A172 (cell line): ENCODE measurements around the gene COX19. TPM values are rescaled to one million over a fixed set of nuclear protein-coding genes. Genes with fewer than 3 reads are reported as not detected.
A peak's percentile ranks its signal among the peaks of the same experiment; 100 is the strongest.

Source experiments
- DNase-seq: peaks from one replicate; pipeline ENCODE4 v3.0.0-alpha.2; 2015; ENCODE audit warnings: low spot score
- total RNA-seq: library from RNA; depleted of rRNA; stranded (reverse); fragments of >200 nt; shearing (Covaris generic); gene quantifications from 2 replicates; pipeline ENCODE4 v1.2.3, GENCODE V29; 2014

Gene COX19
- total RNA-seq, 1 experiment from 2014 or later = 8.8 TPM

GRCh38 chr7:979151-979550 is 3.8 kb upstream of the COX19 start:
- no peak for DNase-seq

GRCh38 chr7:978416-979091 is 3.2 kb upstream of the COX19 start:
- DNase-seq = no peak

- no peak for DNase-seq
These were observed 2.6 kb upstream of the COX19 start for GRCh38 chr7:978049-978346.

- no peak for DNase-seq
These were observed 2.1 kb upstream of the COX19 start for GRCh38 chr7:977326-978048.

- DNase-seq = no peak
These were observed 1.6 kb upstream of the COX19 start for GRCh38 chr7:976901-977325.

- no peak for DNase-seq
These were observed 539 bp upstream of the COX19 start for GRCh38 chr7:975702-976473.

GRCh38 chr7:974172-974571 is 1.2 kb downstream of the COX19 start:
- no peak for DNase-seq

- no peak for DNase-seq
These were observed 2.0 kb downstream of the COX19 start for GRCh38 chr7:973312-973711.

- DNase-seq = no peak
These were observed 2.6 kb downstream of the COX19 start for GRCh38 chr7:972676-973309.

- no peak for DNase-seq
These were observed 3.2 kb downstream of the COX19 start for GRCh38 chr7:972110-972509.

GRCh38 chr7:970744-971143 is 4.6 kb downstream of the COX19 start:
- no peak for DNase-seq

- DNase-seq = no peak
These were observed 5.9 kb downstream of the COX19 start for GRCh38 chr7:969403-969802.

- no peak for DNase-seq
These were observed 6.9 kb downstream of the COX19 start for GRCh38 chr7:968205-969105.

- no peak for DNase-seq
These were observed 7.8 kb downstream of the COX19 start for GRCh38 chr7:967361-968082.

GRCh38 chr7:966291-967069 is 8.9 kb downstream of the COX19 start:
- DNase-seq = no peak

GRCh38 chr7:964401-965231 is 10.7 kb downstream of the COX19 start:
- DNase-seq = peak; percentile 33

GRCh38 chr7:963236-964078 is 11.9 kb downstream of the COX19 start:
- DNase-seq = no peak
